Endothelial cell of umbilical vein (primary cell): Measurements from ENCODE around the gene CAMTA1. TPM values are rescaled to one million over a fixed set of nuclear protein-coding genes. Genes with fewer than 3 reads are reported as not detected.

Experiments
- BruUV-seq: library from RNA; stranded (reverse); fragments of 400-500 nt; replicated peaks from 2 replicates; lab custom pipeline; 2021; lab: Mats Ljungman, UMichigan
- CTCF ChIA-PET: fragments of 300-600, 350-600 bp; sonication (Branson Sonifier 250); formaldehyde crosslinking; loops from one replicate; lab custom pipeline; 2021; ENCODE audit warnings: antibody characterized with exemption, inconsistent platforms; lab: Charles Lee
- POLR2A ChIA-PET: fragments of 300-600, 350-600 bp; sonication (Branson Sonifier 250); formaldehyde crosslinking; loops from one replicate; lab custom pipeline; 2021; ENCODE audit warnings: antibody characterized with exemption, inconsistent platforms; lab: Charles Lee
- DNase-seq: peaks from one replicate; pipeline ENCODE4 v3.0.0-alpha.2; 2011; ENCODE audit warnings: low read depth, low spot score
- FAIRE-seq: peaks from 2 replicates; lab custom pipeline; 2011; peaks lifted over from hg19 to GRCh38; lab: Jason Lieb, UNC
- H2AFZ ChIP-seq: 2 replicates; pipeline ENCODE4 v1.6.0; 2012; ENCODE audit warnings: low read depth, low read length, control low read depth, inconsistent platforms
- H3K27ac ChIP-seq: 2 replicates; pipeline ENCODE4 v1.5.1; 2011; ENCODE audit warnings: low read depth, mild to moderate bottlenecking, control low read depth, low read length, moderate library complexity; ENCODE audit not compliant: insufficient read depth
- H3K27me3 ChIP-seq, 2 experiments: 2 replicates each; pipeline versions ENCODE4 v1.6.0 to v1.6.1; 2011; ENCODE audit warnings: low read length in 2 of 2, mixed read lengths in 1 of 2; ENCODE audit not compliant: control insufficient read depth in 2 of 2, insufficient read depth in 2 of 2
- H3K36me3 ChIP-seq, 2 experiments: 2 replicates in 1 of 2; 3 replicates in 1 of 2; pipeline ENCODE4 v1.5.1; 2011; ENCODE audit warnings: low read length in 2 of 2, mild to moderate bottlenecking in 1 of 2, moderate library complexity in 1 of 2; ENCODE audit not compliant: control insufficient read depth in 2 of 2, insufficient read depth in 2 of 2; ENCODE audit errors: extremely low read depth in 1 of 2
- H3K4me1 ChIP-seq: 3 replicates; pipeline ENCODE4 v1.5.1; 2011; ENCODE audit warnings: mild to moderate bottlenecking, low read length; ENCODE audit not compliant: control insufficient read depth, insufficient read depth; ENCODE audit errors: extremely low read depth
- H3K4me2 ChIP-seq: 2 replicates; pipeline ENCODE4 v1.6.1; 2011; ENCODE audit warnings: low read length, control low read depth, mixed read lengths; ENCODE audit not compliant: insufficient read depth
- H3K4me3 ChIP-seq, 3 experiments: fragments of 200-600 bp in 1 of 3; sonication (generic), shearing (Covaris generic) in 1 of 3; replicated peaks in 1 of 3; 2 replicates each; pipeline ENCODE4 v1.5.1; 2011 to 2016; ENCODE audit warnings: control low read depth in 3 of 3, low read length in 3 of 3, mild to moderate bottlenecking in 2 of 3, inconsistent platforms in 1 of 3, low read depth in 1 of 3, moderate library complexity in 1 of 3; ENCODE audit not compliant: insufficient read depth in 1 of 3
- H3K79me2 ChIP-seq: 2 replicates; pipeline ENCODE4 v1.6.0; 2012; ENCODE audit warnings: low read length, inconsistent platforms; ENCODE audit not compliant: control insufficient read depth, insufficient read depth
- H3K9ac ChIP-seq: replicated peaks from 2 replicates; pipeline ENCODE3; 2011; ENCODE audit warnings: low read length, control low read depth; ENCODE audit not compliant: insufficient read depth; ENCODE audit errors: extremely low read depth
- H3K9me1 ChIP-seq: replicated peaks from 3 replicates; pipeline ENCODE4 v1.6.0; 2011; ENCODE audit warnings: mild to moderate bottlenecking, low read length; ENCODE audit not compliant: control insufficient read depth, insufficient read depth; ENCODE audit errors: extremely low read depth
- H3K9me3 ChIP-seq: replicated peaks from 2 replicates; pipeline ENCODE4 v1.5.1; 2012; ENCODE audit warnings: low read length, inconsistent platforms; ENCODE audit not compliant: control insufficient read depth, insufficient read depth
- H4K20me1 ChIP-seq: replicated peaks from 2 replicates; pipeline ENCODE3; 2011; ENCODE audit warnings: mild to moderate bottlenecking, low read length; ENCODE audit not compliant: control insufficient read depth, insufficient read depth; ENCODE audit errors: extremely low read depth
- EZH2 ChIP-seq: IDR thresholded peaks from 2 replicates; pipeline ENCODE4 v1.6.1; 2012; ENCODE audit warnings: borderline replicate concordance, low read depth, mild to moderate bottlenecking, moderate library complexity, low read length, inconsistent platforms; ENCODE audit not compliant: severe bottlenecking
- FOS ChIP-seq: IDR thresholded peaks from 2 replicates; pipeline ENCODE4 v1.6.1; 2011; ENCODE audit warnings: mild to moderate bottlenecking, low read length, moderate library complexity, borderline replicate concordance; ENCODE audit not compliant: insufficient read depth
- GATA2 ChIP-seq: IDR thresholded peaks from 2 replicates; pipeline ENCODE4 v1.7.0; 2011; ENCODE audit warnings: low read depth, mild to moderate bottlenecking, moderate library complexity, mixed read lengths, low read length; ENCODE audit not compliant: insufficient read length, insufficient read depth
- JUN ChIP-seq: IDR thresholded peaks from 2 replicates; pipeline ENCODE4 v1.6.1; 2011; ENCODE audit warnings: borderline replicate concordance, low read depth; ENCODE audit not compliant: insufficient read length, insufficient read depth
- MYC ChIP-seq: IDR thresholded peaks from one replicate; pipeline ENCODE4 v1.6.1; 2011; ENCODE audit warnings: mild to moderate bottlenecking, low read depth, low read length
- POLR2A ChIP-seq: IDR thresholded peaks from 2 replicates; pipeline ENCODE4 v1.6.1; 2012; ENCODE audit warnings: low read depth, mild to moderate bottlenecking, control low read depth, low read length
- POLR2AphosphoS5 ChIP-seq: IDR thresholded peaks from 2 replicates; pipeline ENCODE4 v1.6.1; 2012; ENCODE audit warnings: low read depth, mild to moderate bottlenecking, control low read depth, low read length, moderate library complexity; ENCODE audit not compliant: insufficient read depth
- dilution Hi-C: fragments of 300-500 bp; cut with MboI; formaldehyde crosslinking; loops from one replicate; pipeline ENCODE4 v1.15.0; 2019; ENCODE audit warnings: low sequenced_read_pairs; ENCODE audit not compliant: extremely low pct_ligation_motif_present
- intact Hi-C: fragments of 100-400 bp; cut with micrococcal nuclease; formaldehyde crosslinking; loops from one replicate; pipeline ENCODE4 v1.10.0; 2022
- polyA plus RNA-seq, 4 experiments: library from polyadenylated mRNA; depleted of rRNA in 3 of 4; stranded (reverse) in 3 of 4; unstranded in 1 of 4; fragments of >200 nt; gene quantifications; 2 replicates each; pipeline versions ENCODE4 v1.2.1 to v1.2.3, GENCODE V29; 2011 to 2012; ENCODE audit warnings: missing spikeins in 1 of 4
- total RNA-seq: library from RNA; stranded (reverse); gene quantifications from 2 replicates; pipeline ENCODE4 v1.2.3, GENCODE V29; 2021
- TF ChIP-seq, protein P1 (sequence below): IDR thresholded peaks from 2 replicates; pipeline ENCODE4 v1.6.1; 2011; ENCODE audit not compliant: insufficient read depth, insufficient read length
- TF ChIP-seq, protein P2 (sequence below), 2 donors: IDR thresholded peaks; 1 replicate in 1 of 2; 2 replicates in 1 of 2; pipeline ENCODE4 v1.5.1; 2011; ENCODE audit warnings: low read length in 2 of 2, mild to moderate bottlenecking in 2 of 2, moderate library complexity in 2 of 2, control low read depth in 1 of 2, inconsistent platforms in 1 of 2, low read depth in 1 of 2; ENCODE audit not compliant: insufficient read depth in 1 of 2; ENCODE audit errors: extremely low read depth in 1 of 2

CAMTA1 gene
- total and polyA plus RNA-seq, 2 donors (not counting 3 experiments of a cell fraction or from before 2014, with no cell fraction given), result 50.8 to 92.7 TPM

DNA sequence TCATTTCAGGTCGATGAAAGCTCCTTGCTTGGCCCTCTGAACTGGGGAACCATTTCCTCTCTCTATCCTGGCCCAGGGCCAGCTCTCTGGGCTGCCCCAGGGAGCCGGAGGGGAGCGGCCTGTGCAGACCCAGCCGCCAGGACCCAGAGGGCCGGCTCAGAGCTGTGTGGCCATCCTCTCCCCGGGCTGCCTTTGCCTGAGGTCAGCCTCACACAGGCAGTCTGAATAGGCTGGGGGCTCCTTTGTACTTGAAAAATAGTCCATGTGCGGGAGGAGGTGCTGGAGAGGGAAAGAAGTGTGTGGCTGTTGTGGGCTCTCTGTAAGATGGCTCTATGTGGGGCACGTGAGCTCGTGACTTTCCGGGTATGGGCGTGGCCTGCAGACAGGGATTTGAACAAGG is 710.7 kb downstream of the CAMTA1 start:
- Histone ChIP-seq H3K27me3 (no peaks in the 10 kb centered on the region), H3K36me3 (no peaks in the 10 kb centered on the region), H3K27ac (no peak overlapping the region), H3K4me1 (no peaks in the 10 kb centered on the region), H4K20me1 (no peaks in the 10 kb centered on the region), H3K4me2 (no peak overlapping the region), H3K9me3 (no peaks in the 10 kb centered on the region), H2AFZ (no peak overlapping the region), H3K9ac (no peak overlapping the region), H3K79me2 (no peaks in the 10 kb centered on the region), H3K4me3 (no peak overlapping the region), H3K9me1 (no peaks in the 10 kb centered on the region)
- TF ChIP-seq EZH2, result no peak
- dilution Hi-C loops, result no loop called here
- ChIA-PET CTCF (no interaction called here), POLR2A (no interaction called here)
- FAIRE-seq, result no peak
- BruUV-seq, result no TSS peak
- DNase-seq, result no peak
- intact Hi-C loops, result no loop called here

DNA sequence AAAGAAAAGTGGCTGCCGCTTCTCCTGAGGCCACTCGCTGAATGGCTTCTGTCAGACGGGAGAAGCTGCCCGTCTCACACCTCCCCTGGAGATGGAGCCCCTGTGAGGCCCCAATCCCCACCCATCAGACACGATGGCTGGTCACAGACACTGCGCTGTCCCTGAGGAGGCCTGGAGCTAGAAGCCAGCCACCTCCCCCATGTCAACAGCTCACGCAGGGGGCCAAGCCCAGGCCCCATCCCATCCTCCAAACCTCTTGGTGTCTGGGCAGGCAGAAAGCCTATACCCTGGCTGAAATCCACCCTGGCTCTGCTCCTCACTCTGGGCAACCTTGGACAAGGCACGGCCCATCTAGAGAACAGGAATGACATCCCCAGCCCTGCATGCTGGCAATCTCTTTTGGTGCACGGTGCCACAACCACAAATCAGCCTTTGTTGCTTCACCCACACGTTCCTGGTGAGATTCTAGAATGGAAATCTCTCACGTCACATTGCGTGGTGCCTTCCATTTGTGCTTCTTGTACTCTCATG is 711.9 kb downstream of the CAMTA1 start:
- Histone ChIP-seq H3K27me3 (no peaks in the 10 kb centered on the region), H3K27ac (no peak overlapping the region), H4K20me1 (no peaks in the 10 kb centered on the region), H3K79me2 (no peaks in the 10 kb centered on the region), H3K4me3 (no peak overlapping the region), H3K9me3 (no peaks in the 10 kb centered on the region), H3K9me1 (no peaks in the 10 kb centered on the region), H3K9ac (no peak overlapping the region), H3K4me2 (no peak overlapping the region), H3K36me3 (no peaks in the 10 kb centered on the region), H2AFZ (no peak overlapping the region), H3K4me1 (no peaks in the 10 kb centered on the region)
- CTCF ChIA-PET, result no interaction called here
- FAIRE-seq (no peak), DNase-seq (no peak)
- POLR2A ChIA-PET, result no interaction called here
- dilution Hi-C loops, result no loop called here
- BruUV-seq, result no TSS peak
- intact Hi-C loops, result no loop called here
- no peak for TF ChIP-seq MYC
- no peak for TF ChIP-seq POLR2AphosphoS5
- no peak for TF ChIP-seq POLR2A
- TF ChIP-seq, protein P1, sequence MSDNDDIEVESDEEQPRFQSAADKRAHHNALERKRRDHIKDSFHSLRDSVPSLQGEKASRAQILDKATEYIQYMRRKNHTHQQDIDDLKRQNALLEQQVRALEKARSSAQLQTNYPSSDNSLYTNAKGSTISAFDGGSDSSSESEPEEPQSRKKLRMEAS, result no peak
- no peak for TF ChIP-seq FOS
- no peak for TF ChIP-seq JUN
- no peak for TF ChIP-seq EZH2
- TF ChIP-seq, protein P2, sequence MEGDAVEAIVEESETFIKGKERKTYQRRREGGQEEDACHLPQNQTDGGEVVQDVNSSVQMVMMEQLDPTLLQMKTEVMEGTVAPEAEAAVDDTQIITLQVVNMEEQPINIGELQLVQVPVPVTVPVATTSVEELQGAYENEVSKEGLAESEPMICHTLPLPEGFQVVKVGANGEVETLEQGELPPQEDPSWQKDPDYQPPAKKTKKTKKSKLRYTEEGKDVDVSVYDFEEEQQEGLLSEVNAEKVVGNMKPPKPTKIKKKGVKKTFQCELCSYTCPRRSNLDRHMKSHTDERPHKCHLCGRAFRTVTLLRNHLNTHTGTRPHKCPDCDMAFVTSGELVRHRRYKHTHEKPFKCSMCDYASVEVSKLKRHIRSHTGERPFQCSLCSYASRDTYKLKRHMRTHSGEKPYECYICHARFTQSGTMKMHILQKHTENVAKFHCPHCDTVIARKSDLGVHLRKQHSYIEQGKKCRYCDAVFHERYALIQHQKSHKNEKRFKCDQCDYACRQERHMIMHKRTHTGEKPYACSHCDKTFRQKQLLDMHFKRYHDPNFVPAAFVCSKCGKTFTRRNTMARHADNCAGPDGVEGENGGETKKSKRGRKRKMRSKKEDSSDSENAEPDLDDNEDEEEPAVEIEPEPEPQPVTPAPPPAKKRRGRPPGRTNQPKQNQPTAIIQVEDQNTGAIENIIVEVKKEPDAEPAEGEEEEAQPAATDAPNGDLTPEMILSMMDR (IDR thresholded peaks at IDR 0.05; ENCODE audit: extremely low read depth in 1 of 2, insufficient read depth in 1 of 2, low read depth in 1 of 2, low read length in 2 of 2), result no peak
- TF ChIP-seq GATA2, result no peak
